HFFc6 (cell line): Measurements from ENCODE around the gene KCNK16. TPM values are rescaled to one million over a fixed set of nuclear protein-coding genes. Genes with fewer than 3 reads are reported as not detected.

Experiments used
- DNase-seq: peaks from one replicate; pipeline ENCODE4 v3.0.0-alpha.2; 2018
- H3K27ac Mint-ChIP-seq: 2 replicates; pipeline ENCODE4 v1.8.0; 2020; ENCODE audit warnings: mild to moderate bottlenecking, mixed read lengths
- H3K27me3 Mint-ChIP-seq: 2 replicates; pipeline ENCODE4 v1.8.0; 2021; ENCODE audit warnings: mild to moderate bottlenecking, moderate library complexity, mixed read lengths; ENCODE audit not compliant: insufficient read depth
- H3K36me3 Mint-ChIP-seq: 2 replicates; pipeline ENCODE4 v1.8.0; 2021; ENCODE audit warnings: low read depth, mixed read lengths
- H3K4me1 Mint-ChIP-seq: 2 replicates; pipeline ENCODE4 v1.8.0; 2020; ENCODE audit warnings: low read depth, mixed read lengths
- H3K4me3 Mint-ChIP-seq: 2 replicates; pipeline ENCODE4 v1.8.0; 2020; ENCODE audit warnings: mild to moderate bottlenecking, moderate library complexity, mixed read lengths
- H3K9me3 Mint-ChIP-seq: 2 replicates; pipeline ENCODE4 v1.8.0; 2020; ENCODE audit warnings: mild to moderate bottlenecking, mixed read lengths
- CTCF ChIP-seq: fragments of 200-600 bp; sonication (generic); IDR thresholded peaks from 2 replicates; pipeline ENCODE4 v1.5.0; 2021; ENCODE audit warnings: antibody characterized with exemption, mild to moderate bottlenecking
- total RNA-seq, 6 experiments: library from RNA; stranded (reverse); fragmentation: NEBNext Ultra II Directional; extraction: Animal tissue kit (Norgen Biotek cat#: 25700); gene quantifications; 2 replicates in 1 of 6; 3 replicates in 5 of 6; pipeline ENCODE4 v1.2.3, GENCODE V29; 2021

Gene KCNK16
- total RNA-seq, 6 experiments from 2014 or later, result not detected

- H3K9me3 Mint-ChIP-seq, result peaks cover 40% of the 10 kb centered on the region
- no peaks in the 10 kb centered on the region for H3K36me3 Mint-ChIP-seq
- H3K27ac Mint-ChIP-seq, result no peak overlapping the region
- H3K27me3 Mint-ChIP-seq, result peaks cover 7% of the 10 kb centered on the region
- no peak overlapping the region for H3K4me3 Mint-ChIP-seq
- DNase-seq, result no peak
- TF ChIP-seq CTCF, result no peak
- H3K4me1 Mint-ChIP-seq, result no peaks in the 10 kb centered on the region
These were observed 48.0 kb downstream of the KCNK16 start for GRCh38 chr6:39274471-39274870.

GRCh38 chr6:39273406-39273821 is 49.1 kb downstream of the KCNK16 start:
- H3K27me3 Mint-ChIP-seq, result peaks cover 7% of the 10 kb centered on the region
- no peaks in the 10 kb centered on the region for H3K36me3 Mint-ChIP-seq
- H3K9me3 Mint-ChIP-seq, result peaks cover 40% of the 10 kb centered on the region
- H3K27ac Mint-ChIP-seq, result no peak overlapping the region
- no peak overlapping the region for H3K4me3 Mint-ChIP-seq
- no peak for TF ChIP-seq CTCF
- no peak for DNase-seq
- no peaks in the 10 kb centered on the region for H3K4me1 Mint-ChIP-seq

GRCh38 chr6:39269961-39270360 is 52.5 kb downstream of the KCNK16 start:
- Mint-ChIP-seq H3K4me3 (no peak overlapping the region), H3K27ac (no peak overlapping the region), H3K36me3 (no peaks in the 10 kb centered on the region), H3K4me1 (no peaks in the 10 kb centered on the region), H3K27me3 (peaks cover 7% of the 10 kb centered on the region), H3K9me3 (peaks cover 46% of the 10 kb centered on the region)
- no peak for TF ChIP-seq CTCF
- no peak for DNase-seq

- H3K9me3 Mint-ChIP-seq, result peaks cover 48% of the 10 kb centered on the region
- TF ChIP-seq CTCF, result no peak
These were observed 53.8 kb downstream of the KCNK16 start for GRCh38 chr6:39268721-39269120.

GRCh38 chr6:39268171-39268570 is 54.3 kb downstream of the KCNK16 start:
- no peaks in the 10 kb centered on the region for H3K36me3 Mint-ChIP-seq
- H3K9me3 Mint-ChIP-seq, result peaks cover 45% of the 10 kb centered on the region
- peaks cover 3% of the 10 kb centered on the region for H3K27me3 Mint-ChIP-seq
- no peak for TF ChIP-seq CTCF
- no peaks in the 10 kb centered on the region for H3K4me1 Mint-ChIP-seq
- no peak overlapping the region for H3K27ac Mint-ChIP-seq
- no peak for DNase-seq
- H3K4me3 Mint-ChIP-seq, result no peak overlapping the region

More at GRCh38 chr6:39268721-39269120, 53.8 kb downstream of the KCNK16 start:
- Mint-ChIP-seq H3K36me3 (no peaks in the 10 kb centered on the region), H3K27me3 (peaks cover 7% of the 10 kb centered on the region), H3K4me3 (no peak overlapping the region), H3K4me1 (no peaks in the 10 kb centered on the region), H3K27ac (no peak overlapping the region)
- no peak for DNase-seq
